OCI-LY3 (cell line): ENCODE measurements around the gene ALS2CL.

ENCODE experiments used
- H2AFZ ChIP-seq: fragments of 200-600, 300-600 bp; shearing (Covaris generic); 2 replicates; pipeline ENCODE4 v1.6.0; 2014; ENCODE audit warnings: antibody characterized with exemption, low read depth, low read length
- H3K27ac ChIP-seq: fragments of 200-600, 300-600 bp; sonication (generic); 2 replicates; pipeline ENCODE4 v1.5.1; 2014; ENCODE audit warnings: mild to moderate bottlenecking, low read length, moderate library complexity, mixed read lengths
- H3K27me3 ChIP-seq: fragments of 200-600, 300-600 bp; sonication (generic); 2 replicates; pipeline ENCODE4 v1.6.1; 2014; ENCODE audit warnings: low read depth, low read length, mixed read lengths
- H3K36me3 ChIP-seq: fragments of 200-600, 300-600 bp; sonication (generic); replicated peaks from 2 replicates; pipeline ENCODE3; 2014; ENCODE audit warnings: low read depth, low read length, mixed read lengths
- H3K4me1 ChIP-seq: fragments of 300-600, 200-600 bp; sonication (generic); 2 replicates; pipeline ENCODE4 v1.6.1; 2014; ENCODE audit warnings: low read length, mixed read lengths
- H3K4me2 ChIP-seq: fragments of 200-600, 300-600 bp; sonication (generic); 2 replicates; pipeline ENCODE4 v1.6.1; 2014; ENCODE audit warnings: low read length, mixed read lengths
- H3K4me3 ChIP-seq: fragments of 300-600, 200-600 bp; sonication (generic); 2 replicates; pipeline ENCODE4 v1.5.1; 2014; ENCODE audit warnings: antibody characterized with exemption, mild to moderate bottlenecking, low read length, moderate library complexity
- H3K79me2 ChIP-seq: fragments of 300-600, 200-600 bp; shearing (Covaris generic); 2 replicates; pipeline ENCODE4 v1.6.1; 2014; ENCODE audit warnings: mild to moderate bottlenecking, low read length, mixed read lengths
- H3K9ac ChIP-seq: fragments of 300-600, 200-600 bp; shearing (Covaris generic); 2 replicates; pipeline ENCODE4 v1.6.0; 2014; ENCODE audit warnings: mild to moderate bottlenecking, low read length, moderate library complexity
- H3K9me3 ChIP-seq: fragments of 200-600, 300-600 bp; shearing (Covaris generic); 2 replicates; pipeline ENCODE4 v1.6.1; 2014; ENCODE audit warnings: low read length, mixed read lengths; ENCODE audit not compliant: insufficient read depth
- H4K20me1 ChIP-seq: fragments of 200-600, 300-600 bp; sonication (generic); 2 replicates; pipeline ENCODE4 v1.6.1; 2016; ENCODE audit warnings: low read length, mixed read lengths; ENCODE audit not compliant: insufficient read depth
- EZH2phosphoT487 ChIP-seq: fragments of 200-600 bp; shearing (Covaris generic); IDR thresholded peaks from 2 replicates; pipeline ENCODE4 v1.6.1; 2018; ENCODE audit warnings: antibody characterized with exemption, mixed run types, low read depth
- TF ChIP-seq, protein P1 (sequence below): fragments of 200-600, 300-600 bp; sonication (generic); IDR thresholded peaks from 2 replicates; pipeline ENCODE4 v1.5.1; 2014; ENCODE audit warnings: antibody characterized with exemption, low read length, low read depth

Gene ALS2CL

DNA sequence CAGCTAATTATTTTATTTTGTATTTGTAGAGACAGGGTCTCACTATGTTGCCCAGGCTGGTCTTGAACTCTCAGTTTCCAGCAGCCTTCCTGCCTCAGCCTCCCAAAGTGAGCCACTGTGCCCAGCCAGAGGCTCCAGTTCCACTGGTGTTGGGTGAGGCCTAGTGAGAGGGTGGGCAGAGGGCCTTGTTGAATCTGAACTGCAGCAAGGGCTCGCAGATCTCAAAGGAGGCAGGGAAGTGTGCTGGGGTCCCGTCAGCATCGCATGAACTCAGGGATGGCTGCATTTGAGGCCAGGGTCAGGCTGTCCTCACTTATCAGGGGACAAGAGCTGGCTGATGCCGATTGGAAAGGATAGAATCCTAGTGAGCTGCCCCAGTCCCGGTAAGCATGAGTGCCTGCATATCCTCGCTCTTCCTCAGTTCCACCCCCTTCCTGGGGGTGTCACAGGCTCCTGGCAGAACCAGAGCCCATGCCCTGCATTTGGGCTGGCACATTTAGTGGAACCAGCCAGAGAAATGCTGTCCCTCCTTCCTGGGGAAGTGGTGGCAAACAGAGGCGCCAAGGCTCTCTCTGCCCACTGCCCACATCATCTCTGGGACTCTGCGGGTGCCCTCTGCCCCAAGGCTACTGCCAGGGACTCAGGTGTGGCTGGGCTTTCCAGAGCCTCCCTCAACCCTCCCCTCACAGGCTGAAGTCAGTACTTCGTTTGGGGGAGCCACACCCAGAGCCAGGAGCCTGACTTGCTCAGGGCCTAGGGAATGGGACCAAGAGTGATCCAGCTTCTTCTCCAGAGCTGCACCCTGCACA is 24.1 kb downstream of the ALS2CL start:
- Histone ChIP-seq H3K4me2 (no peak overlapping the region), H4K20me1 (no peaks in the 10 kb centered on the region), H3K9ac (no peak overlapping the region), H3K27ac (no peak overlapping the region), H3K36me3 (no peaks in the 10 kb centered on the region), H3K4me1 (no peaks in the 10 kb centered on the region), H3K4me3 (no peak overlapping the region), H2AFZ (no peak overlapping the region), H3K79me2 (no peaks in the 10 kb centered on the region), H3K27me3 (no peaks in the 10 kb centered on the region), H3K9me3 (no peaks in the 10 kb centered on the region)
- TF ChIP-seq EZH2phosphoT487, result no peak
- TF ChIP-seq, protein P1, sequence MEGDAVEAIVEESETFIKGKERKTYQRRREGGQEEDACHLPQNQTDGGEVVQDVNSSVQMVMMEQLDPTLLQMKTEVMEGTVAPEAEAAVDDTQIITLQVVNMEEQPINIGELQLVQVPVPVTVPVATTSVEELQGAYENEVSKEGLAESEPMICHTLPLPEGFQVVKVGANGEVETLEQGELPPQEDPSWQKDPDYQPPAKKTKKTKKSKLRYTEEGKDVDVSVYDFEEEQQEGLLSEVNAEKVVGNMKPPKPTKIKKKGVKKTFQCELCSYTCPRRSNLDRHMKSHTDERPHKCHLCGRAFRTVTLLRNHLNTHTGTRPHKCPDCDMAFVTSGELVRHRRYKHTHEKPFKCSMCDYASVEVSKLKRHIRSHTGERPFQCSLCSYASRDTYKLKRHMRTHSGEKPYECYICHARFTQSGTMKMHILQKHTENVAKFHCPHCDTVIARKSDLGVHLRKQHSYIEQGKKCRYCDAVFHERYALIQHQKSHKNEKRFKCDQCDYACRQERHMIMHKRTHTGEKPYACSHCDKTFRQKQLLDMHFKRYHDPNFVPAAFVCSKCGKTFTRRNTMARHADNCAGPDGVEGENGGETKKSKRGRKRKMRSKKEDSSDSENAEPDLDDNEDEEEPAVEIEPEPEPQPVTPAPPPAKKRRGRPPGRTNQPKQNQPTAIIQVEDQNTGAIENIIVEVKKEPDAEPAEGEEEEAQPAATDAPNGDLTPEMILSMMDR, result no peak

DNA sequence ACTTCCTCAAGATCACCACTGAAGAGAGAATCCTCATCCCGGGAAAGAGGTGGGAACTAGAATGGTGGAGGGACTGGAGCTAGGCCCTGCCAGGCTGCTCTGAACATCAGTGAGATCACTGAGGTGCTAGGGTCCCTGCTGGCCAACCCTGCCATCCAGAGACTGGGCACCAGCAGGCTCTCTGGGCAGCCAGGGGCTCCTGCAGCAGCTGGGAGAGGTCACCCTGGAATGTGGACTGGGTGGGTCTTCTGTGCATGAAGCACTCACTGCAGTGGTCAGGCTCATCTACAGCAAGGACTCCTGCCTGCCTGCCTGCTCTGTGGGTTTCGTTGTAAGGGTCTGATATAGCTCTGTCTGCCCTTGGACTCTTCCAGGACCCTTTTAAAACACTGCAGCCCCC is 24.9 kb downstream of the ALS2CL start:
- Histone ChIP-seq H3K4me1 (no peaks in the 10 kb centered on the region), H3K27me3 (0 out of 2 replicates have a peak, but pooled peaks cover under 1% of the 10 kb centered on the region), H4K20me1 (no peaks in the 10 kb centered on the region), H2AFZ (no peak overlapping the region), H3K4me3 (no peak overlapping the region), H3K36me3 (no peaks in the 10 kb centered on the region), H3K79me2 (no peaks in the 10 kb centered on the region), H3K9me3 (no peaks in the 10 kb centered on the region), H3K27ac (no peak overlapping the region), H3K9ac (no peak overlapping the region), H3K4me2 (no peak overlapping the region)
- TF ChIP-seq, protein P1, result no peak
- no peak for TF ChIP-seq EZH2phosphoT487

DNA sequence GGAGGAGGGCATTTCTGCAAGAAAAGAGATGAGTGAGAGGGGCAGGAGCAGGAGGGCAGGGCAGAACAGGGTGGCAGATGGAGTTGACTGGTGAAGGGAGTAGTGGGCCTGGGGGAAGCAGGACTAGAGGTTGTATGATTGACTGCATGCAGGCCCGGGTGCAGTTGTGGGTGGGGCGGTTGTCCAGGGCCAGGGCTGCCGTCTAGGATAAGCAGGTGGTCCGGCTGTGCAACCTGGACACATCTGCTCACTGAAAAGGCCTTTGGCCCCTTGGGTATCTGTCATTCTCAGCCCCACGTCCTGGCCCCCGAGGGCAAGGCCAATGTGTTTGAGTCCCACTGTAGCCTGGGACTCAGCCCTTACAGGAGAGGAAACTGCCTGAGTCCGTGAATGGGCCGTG is 25.4 kb downstream of the ALS2CL start:
- no peak overlapping the region for H3K4me2 ChIP-seq
- no peak overlapping the region for H3K9ac ChIP-seq
- no peaks in the 10 kb centered on the region for H4K20me1 ChIP-seq
- H3K79me2 ChIP-seq, result no peaks in the 10 kb centered on the region
- H3K4me3 ChIP-seq, result no peak overlapping the region
- H3K27me3 ChIP-seq, result 0 out of 2 replicates have a peak, but pooled peaks cover 5% of the 10 kb centered on the region
- H3K9me3 ChIP-seq, result no peaks in the 10 kb centered on the region
- H3K27ac ChIP-seq, result no peak overlapping the region
- H2AFZ ChIP-seq, result no peak overlapping the region
- TF ChIP-seq, protein P1, result no peak
- no peak for TF ChIP-seq EZH2phosphoT487
- no peaks in the 10 kb centered on the region for H3K36me3 ChIP-seq
- no peaks in the 10 kb centered on the region for H3K4me1 ChIP-seq

DNA sequence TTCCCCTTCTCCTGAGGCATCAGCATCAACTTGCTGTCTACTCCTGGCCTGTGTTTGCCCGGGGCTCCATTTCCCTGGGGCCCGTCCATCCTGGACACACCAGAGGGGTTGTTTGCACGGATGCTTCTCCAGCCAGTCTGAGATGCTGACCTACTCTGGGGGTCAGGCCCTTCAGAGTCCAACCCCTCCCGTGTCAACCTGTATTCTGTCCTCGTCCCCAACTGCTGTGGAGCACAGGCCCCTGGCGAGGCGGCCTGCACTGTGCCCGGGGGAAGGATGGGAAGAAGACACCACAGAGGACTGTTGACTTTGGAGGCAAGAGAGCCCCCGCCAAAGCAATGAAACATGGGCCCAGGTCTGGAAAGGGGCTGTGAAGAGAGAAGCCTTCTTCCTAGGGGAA is 25.8 kb downstream of the ALS2CL start:
- no peak overlapping the region for H2AFZ ChIP-seq
- H3K79me2 ChIP-seq, result no peaks in the 10 kb centered on the region
- no peaks in the 10 kb centered on the region for H3K9me3 ChIP-seq
- H3K4me2 ChIP-seq, result no peak overlapping the region
- H3K4me3 ChIP-seq, result no peak overlapping the region
- no peaks in the 10 kb centered on the region for H3K36me3 ChIP-seq
- H4K20me1 ChIP-seq, result no peaks in the 10 kb centered on the region
- no peaks in the 10 kb centered on the region for H3K4me1 ChIP-seq
- 0 out of 2 replicates have a peak, but pooled peaks cover 5% of the 10 kb centered on the region for H3K27me3 ChIP-seq
- H3K27ac ChIP-seq, result no peak overlapping the region
- TF ChIP-seq EZH2phosphoT487, result no peak
- no peak overlapping the region for H3K9ac ChIP-seq
